Ovary (tissue), 3 donors: ENCODE results near the gene UBE2I.

Experiments
- CTCF ChIP-seq, 3 donors: fragments of 450-650 bp in 2 of 3; fragments of 200-600 bp in 1 of 3; IDR thresholded peaks; one replicate each; pipeline versions ENCODE4 v1.5.1 to v1.8.0; 2016 to 2022; ENCODE audit warnings: antibody characterized with exemption in 3 of 3, mild to moderate bottlenecking in 1 of 3
- EP300 ChIP-seq: sonication (generic); formaldehyde crosslinking; IDR thresholded peaks from one replicate; pipeline ENCODE4 v1.6.1; 2017; ENCODE audit warnings: antibody characterized with exemption
- POLR2A ChIP-seq: fragments of 450-650 bp; IDR thresholded peaks from one replicate; pipeline ENCODE4 v1.6.1; 2017; ENCODE audit warnings: antibody characterized with exemption, mild to moderate bottlenecking, moderate library complexity
- donor health status: DM: no; HTN: no; CAD: no.

GRCh38 chr16:1316033-1316405, 6.6 kb downstream of the UBE2I start:
- TF ChIP-seq CTCF (IDR thresholded peaks at IDR 0.05) (no peak), POLR2A (no peak), EP300 (no peak)
